HAP-1 (cell line): Measurements from ENCODE around the gene FABP6.
"Not testable (repeated sequence)": the region's sequence is repeated elsewhere in the genome, so short reads cannot be mapped to it uniquely, and the experiment has no call there.

Source experiments
- DNase-seq, 2 experiments: peaks; one replicate each; pipeline ENCODE4 v3.0.0-alpha.2; 2016 to 2020; ENCODE audit warnings: low spot score in 2 of 2
- H3K27me3 ChIP-seq: fragments of 250-450 bp; sonication (Bioruptor Pico); 2 replicates; pipeline ENCODE4 v1.5.1; 2020; ENCODE audit warnings: low read depth, mild to moderate bottlenecking, moderate library complexity
- H3K36me3 ChIP-seq: fragments of 250-450 bp; sonication (Bioruptor Pico); replicated peaks from 2 replicates; pipeline ENCODE4 v1.5.1; 2020; ENCODE audit warnings: mild to moderate bottlenecking
- H3K4me1 ChIP-seq: fragments of 250-450 bp; sonication (Bioruptor Pico); 2 replicates; pipeline ENCODE4 v1.5.1; 2020; ENCODE audit warnings: mild to moderate bottlenecking
- H3K4me3 ChIP-seq: fragments of 250-450 bp; sonication (Bioruptor Pico); 2 replicates; pipeline ENCODE4 v1.5.1; 2020; ENCODE audit warnings: mild to moderate bottlenecking, moderate library complexity
- H3K9me3 ChIP-seq: fragments of 250-450 bp; sonication (Bioruptor Pico); 2 replicates; pipeline ENCODE4 v1.5.1; 2020; ENCODE audit warnings: mild to moderate bottlenecking, moderate library complexity
- in situ Hi-C: fragments of 300-500 bp; cut with MboI; formaldehyde crosslinking; loops from 3 replicates; pipeline ENCODE4 v1.14.3; 2020; ENCODE audit warnings: low sequenced_read_pairs, inconsistent platforms, mixed read lengths

FABP6 gene

GRCh38 chr5:160237571-160238093 lies 8.3 kb downstream of the FABP6 start:
- no peak for DNase-seq
- H3K9me3 ChIP-seq: no peaks in the 10 kb centered on the region
- no peaks in the 10 kb centered on the region for H3K4me1 ChIP-seq
- H3K27me3 ChIP-seq: no peaks in the 10 kb centered on the region
- no peaks in the 10 kb centered on the region for H3K36me3 ChIP-seq
- in situ Hi-C loops: no loop called here
- no peak overlapping the region for H3K4me3 ChIP-seq

DNA sequence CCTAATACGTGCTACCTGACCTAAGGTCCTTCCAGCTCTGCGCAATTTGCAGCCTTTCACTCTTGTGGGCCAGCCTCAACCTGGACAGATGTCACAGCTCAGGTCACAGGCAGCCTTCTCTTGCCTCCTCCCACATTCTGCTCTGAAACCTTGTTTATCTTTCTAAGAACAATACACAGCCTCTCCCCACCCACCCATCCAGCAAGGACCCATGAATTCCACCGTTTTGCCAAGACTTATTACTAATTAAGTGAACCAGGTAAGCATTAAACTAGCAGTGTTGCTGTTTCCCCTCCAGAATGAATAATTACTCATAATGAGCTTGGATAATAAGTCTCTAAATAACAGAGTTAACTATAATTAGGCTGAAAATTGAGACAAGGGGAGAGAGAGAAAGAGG lies 11.0 kb downstream of the FABP6 start:
- H3K4me3 ChIP-seq: no peak overlapping the region
- H3K4me1 ChIP-seq: no peaks in the 10 kb centered on the region
- DNase-seq: no peak
- H3K9me3 ChIP-seq: no peaks in the 10 kb centered on the region
- in situ Hi-C loops: no loop called here
- no peaks in the 10 kb centered on the region for H3K27me3 ChIP-seq
- no peaks in the 10 kb centered on the region for H3K36me3 ChIP-seq

GRCh38 chr5:160242145-160242544 lies 12.8 kb downstream of the FABP6 start:
- Histone ChIP-seq H3K27me3 (no peaks in the 10 kb centered on the region), H3K4me3 (no peak overlapping the region), H3K4me1 (no peaks in the 10 kb centered on the region), H3K36me3 (no peaks in the 10 kb centered on the region), H3K9me3 (no peaks in the 10 kb centered on the region)
- in situ Hi-C loops: no loop called here
- no peak for DNase-seq

GRCh38 chr5:160245506-160246086 lies 16.3 kb downstream of the FABP6 start:
- no peaks in the 10 kb centered on the region for H3K27me3 ChIP-seq
- H3K4me1 ChIP-seq: no peaks in the 10 kb centered on the region
- no peak overlapping the region for H3K4me3 ChIP-seq
- in situ Hi-C loops: no loop called here
- no peaks in the 10 kb centered on the region for H3K36me3 ChIP-seq
- H3K9me3 ChIP-seq: no peaks in the 10 kb centered on the region
- DNase-seq: no peak

DNA sequence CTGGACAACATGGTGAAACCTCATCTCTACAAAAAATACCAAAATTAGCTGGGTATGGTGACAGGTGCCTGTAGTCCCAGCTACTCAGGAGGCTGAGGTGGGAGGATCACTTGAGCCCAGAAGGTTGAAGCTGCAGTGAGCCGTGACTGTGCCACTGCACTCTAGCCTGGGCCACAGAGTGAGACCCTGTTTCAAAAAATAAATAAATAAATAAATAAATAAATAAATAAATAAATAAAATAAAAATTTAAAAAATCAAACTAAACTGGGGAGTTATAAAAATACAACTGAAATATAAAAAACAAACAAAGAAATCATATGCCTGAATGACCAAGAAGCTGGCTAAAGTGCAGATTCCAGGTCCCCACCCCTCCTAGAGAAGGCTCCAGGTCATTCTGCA lies 20.3 kb downstream of the FABP6 start:
- DNase-seq, H3K4me3 ChIP-seq, in situ Hi-C loops, H3K9me3 ChIP-seq, H3K36me3 ChIP-seq, H3K4me1 ChIP-seq, H3K27me3 ChIP-seq: not testable (repeated sequence)

- no peaks in the 10 kb centered on the region for H3K9me3 ChIP-seq
- H3K27me3 ChIP-seq: no peaks in the 10 kb centered on the region
- H3K36me3 ChIP-seq: no peaks in the 10 kb centered on the region
- DNase-seq: no peak
- no peak overlapping the region for H3K4me3 ChIP-seq
- H3K4me1 ChIP-seq: no peaks in the 10 kb centered on the region
- in situ Hi-C loops: no loop called here
Observed at GRCh38 chr5:160250226-160250625, 20.9 kb downstream of the FABP6 start.

- Histone ChIP-seq H3K36me3 (no peaks in the 10 kb centered on the region), H3K4me3 (no peak overlapping the region), H3K27me3 (no peaks in the 10 kb centered on the region), H3K9me3 (no peaks in the 10 kb centered on the region), H3K4me1 (no peaks in the 10 kb centered on the region)
- no peak for DNase-seq
- in situ Hi-C loops: no loop called here
Observed at GRCh38 chr5:160250826-160251225, 21.5 kb downstream of the FABP6 start.

GRCh38 chr5:160251406-160252155 lies 22.3 kb downstream of the FABP6 start:
- no peaks in the 10 kb centered on the region for H3K9me3 ChIP-seq
- H3K36me3 ChIP-seq: no peaks in the 10 kb centered on the region
- no peaks in the 10 kb centered on the region for H3K4me1 ChIP-seq
- no peak overlapping the region for H3K4me3 ChIP-seq
- in situ Hi-C loops: no loop called here
- H3K27me3 ChIP-seq: no peaks in the 10 kb centered on the region
- no peak for DNase-seq

DNA sequence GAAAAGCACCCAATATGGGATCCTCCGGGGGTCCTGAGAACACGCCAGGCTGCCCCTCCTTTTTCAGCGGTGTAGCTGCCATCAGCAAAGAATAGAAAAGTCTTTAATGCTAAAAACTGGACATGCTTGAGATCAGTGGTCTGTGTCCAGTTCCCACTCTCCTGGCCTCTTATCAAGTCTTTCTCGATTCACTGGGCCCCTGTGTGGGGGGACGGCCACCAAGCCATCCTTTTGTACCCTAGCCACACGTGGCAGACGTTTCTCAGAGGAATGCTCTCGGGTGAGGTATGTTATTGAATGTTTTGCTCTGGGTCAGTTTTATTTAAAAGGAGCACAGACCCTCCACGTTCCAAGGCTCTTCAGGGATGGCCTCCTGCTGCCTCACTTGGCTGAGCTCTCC lies 23.6 kb downstream of the FABP6 start:
- H3K27me3 ChIP-seq: no peaks in the 10 kb centered on the region
- in situ Hi-C loops: no loop called here
- no peaks in the 10 kb centered on the region for H3K4me1 ChIP-seq
- H3K4me3 ChIP-seq: no peak overlapping the region
- no peak for DNase-seq
- H3K9me3 ChIP-seq: no peaks in the 10 kb centered on the region
- H3K36me3 ChIP-seq: no peaks in the 10 kb centered on the region

- in situ Hi-C loops: no loop called here
Observed at GRCh38 chr5:160253441-160253840, 24.1 kb downstream of the FABP6 start.

GRCh38 chr5:160254706-160255105 lies 25.4 kb downstream of the FABP6 start:
- no peaks in the 10 kb centered on the region for H3K9me3 ChIP-seq
- no peak overlapping the region for H3K4me3 ChIP-seq
- no peaks in the 10 kb centered on the region for H3K36me3 ChIP-seq
- in situ Hi-C loops: no loop called here
- H3K27me3 ChIP-seq: no peaks in the 10 kb centered on the region
- no peak for DNase-seq
- H3K4me1 ChIP-seq: no peaks in the 10 kb centered on the region

More at GRCh38 chr5:160253441-160253840, 24.1 kb downstream of the FABP6 start:
- no peak for DNase-seq
- Histone ChIP-seq H3K27me3 (no peaks in the 10 kb centered on the region), H3K4me3 (no peak overlapping the region), H3K36me3 (no peaks in the 10 kb centered on the region), H3K4me1 (no peaks in the 10 kb centered on the region), H3K9me3 (no peaks in the 10 kb centered on the region)

GRCh38 chr5:160259341-160259740 lies 30.0 kb downstream of the FABP6 start:
- H3K36me3 ChIP-seq: no peaks in the 10 kb centered on the region
- in situ Hi-C loops: no loop called here
- no peak for DNase-seq
- H3K4me1 ChIP-seq: peaks cover 7% of the 10 kb centered on the region
- H3K4me3 ChIP-seq: no peak overlapping the region
- no peaks in the 10 kb centered on the region for H3K27me3 ChIP-seq
- H3K9me3 ChIP-seq: no peaks in the 10 kb centered on the region

DNA sequence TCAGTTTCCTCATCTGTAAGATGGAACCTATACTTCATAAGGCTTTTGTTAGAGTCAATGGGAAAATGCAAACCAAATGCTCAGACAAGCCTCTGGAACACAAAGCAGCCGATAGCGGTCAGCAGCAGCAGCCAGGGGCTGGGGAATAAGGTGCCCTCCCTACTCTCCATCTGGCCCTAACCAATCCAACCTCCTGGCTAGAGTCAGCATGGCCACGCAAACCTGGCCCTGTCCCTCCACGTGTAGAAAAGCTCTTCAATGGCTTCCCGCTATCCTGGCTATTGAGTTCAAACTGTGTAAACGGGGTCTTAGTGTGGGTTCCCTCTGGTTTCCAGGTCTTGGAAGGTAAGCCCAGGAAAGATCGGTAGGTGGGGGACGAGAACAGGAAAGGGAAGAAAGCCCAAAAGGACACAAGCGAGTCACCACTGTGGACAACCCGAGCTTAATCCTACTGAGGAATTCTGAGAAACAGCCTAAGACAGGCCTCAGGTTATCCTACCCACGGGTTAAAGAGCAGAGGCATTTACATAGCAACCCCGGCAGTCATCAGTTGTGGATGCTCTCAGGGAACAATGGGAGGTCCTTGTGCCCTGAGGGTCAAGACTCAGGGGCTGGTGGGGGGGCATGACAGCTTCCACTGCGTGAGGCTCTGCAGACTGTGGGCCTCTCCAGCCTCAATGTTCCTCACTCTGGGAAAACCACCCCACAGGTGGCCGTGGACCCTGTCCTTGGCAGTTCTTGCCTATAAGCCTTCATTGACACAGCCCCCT lies 30.9 kb downstream of the FABP6 start:
- H3K4me3 ChIP-seq: no peak overlapping the region
- in situ Hi-C loops: no loop called here
- no peaks in the 10 kb centered on the region for H3K27me3 ChIP-seq
- no peaks in the 10 kb centered on the region for H3K36me3 ChIP-seq
- DNase-seq: no peak
- peaks cover 7% of the 10 kb centered on the region for H3K4me1 ChIP-seq
- H3K9me3 ChIP-seq: no peaks in the 10 kb centered on the region
